B cell (primary cell): ENCODE measurements around the gene BIRC2. TPM values are rescaled to one million over a fixed set of nuclear protein-coding genes. Genes with fewer than 3 reads are reported as not detected.

Experiments
- ATAC-seq: fragments of 200-7000 bp; cut with Tn5 transposase; one replicate; pipeline ENCODE4 v1.10.0; 2021; ENCODE audit warnings: low read depth, mild to moderate bottlenecking, moderate number of reproducible peaks, moderate library complexity
- CTCF ChIA-PET: fragments of 350-600 bp; sonication (Branson Sonifier 250); formaldehyde crosslinking; loops from one replicate; lab custom pipeline; 2021; ENCODE audit warnings: antibody characterized with exemption, inconsistent platforms; lab: Charles Lee
- POLR2A ChIA-PET: fragments of 350-600 bp; sonication (Branson Sonifier 250); formaldehyde crosslinking; loops from one replicate; lab custom pipeline; 2021; ENCODE audit warnings: antibody characterized with exemption; lab: Charles Lee
- DNase-seq: peaks from one replicate; pipeline ENCODE4 v3.0.0; 2013
- H2AFZ ChIP-seq: 2 replicates; pipeline ENCODE4 v1.6.1; 2012; ENCODE audit warnings: mild to moderate bottlenecking, low read depth, low read length; ENCODE audit not compliant: insufficient read depth, poor library complexity, severe bottlenecking
- H3K27ac ChIP-seq, 2 donors: 1 replicate in 1 of 2; 2 replicates in 1 of 2; pipeline ENCODE4 v1.5.1; 2012 to 2013; ENCODE audit warnings: low read length in 2 of 2, mild to moderate bottlenecking in 2 of 2, moderate library complexity in 1 of 2
- H3K27me3 ChIP-seq, 4 experiments: fragments of 200-600 bp in 1 of 4; sonication (generic) in 1 of 4; replicated peaks in 1 of 4; 1 replicate in 2 of 4; 2 replicates in 2 of 4; pipeline versions ENCODE4 v1.6.1 to v1.7.0; 2013 to 2016; ENCODE audit warnings: low read length in 3 of 4, mild to moderate bottlenecking in 2 of 4, mixed read lengths in 1 of 4, moderate library complexity in 1 of 4; ENCODE audit not compliant: insufficient read depth in 4 of 4, control insufficient read depth in 3 of 4; ENCODE audit errors: control extremely low read depth in 1 of 4
- H3K36me3 ChIP-seq, 2 experiments: replicated peaks in 1 of 2; 1 replicate in 1 of 2; 2 replicates in 1 of 2; pipeline versions ENCODE4 v1.6.1 to v1.7.1; 2013; ENCODE audit warnings: low read length in 1 of 2; ENCODE audit not compliant: insufficient read depth in 2 of 2, control insufficient read depth in 1 of 2; ENCODE audit errors: control extremely low read depth in 1 of 2, extremely low read depth in 1 of 2
- H3K4me1 ChIP-seq, 2 donors: fragments of 200-600 bp in 1 of 2; sonication (generic) in 1 of 2; 1 replicate in 1 of 2; 2 replicates in 1 of 2; pipeline versions ENCODE4 v1.5.1 to v1.6.1; 2013 to 2017; ENCODE audit warnings: low read length in 2 of 2; ENCODE audit not compliant: control insufficient read depth in 2 of 2, insufficient read depth in 2 of 2
- H3K4me2 ChIP-seq: replicated peaks from 2 replicates; pipeline ENCODE3; 2012; ENCODE audit warnings: mild to moderate bottlenecking, low read depth, low read length; ENCODE audit not compliant: poor library complexity, severe bottlenecking
- H3K4me3 ChIP-seq, 5 experiments: fragments of 200-600 bp in 1 of 5; sonication (generic) in 1 of 5; 1 replicate in 3 of 5; 2 replicates in 2 of 5; pipeline versions ENCODE4 v1.5.1 to v1.7.0; 2011 to 2016; ENCODE audit warnings: low read length in 4 of 5, mild to moderate bottlenecking in 4 of 5, low read depth in 2 of 5, control low read depth in 1 of 5, moderate library complexity in 1 of 5; ENCODE audit not compliant: insufficient read depth in 1 of 5; ENCODE audit errors: control extremely low read depth in 1 of 5, extremely low read depth in 1 of 5
- H3K79me2 ChIP-seq: fragments of 200-600 bp; sonication (generic); one replicate; pipeline ENCODE4 v1.6.0; 2016; ENCODE audit warnings: low read length; ENCODE audit not compliant: control insufficient read depth, insufficient read depth
- H3K9ac ChIP-seq: fragments of 200-600 bp; sonication (generic); 2 replicates; pipeline ENCODE4 v1.6.1; 2017; ENCODE audit warnings: mild to moderate bottlenecking, low read length, moderate library complexity
- H3K9me3 ChIP-seq, 3 donors: one replicate each; pipeline versions ENCODE4 v1.6.1 to v1.7.1; 2013; ENCODE audit warnings: low read length in 2 of 3; ENCODE audit not compliant: control insufficient read depth in 2 of 3, insufficient read depth in 1 of 3; ENCODE audit errors: control extremely low read depth in 1 of 3
- H4K20me1 ChIP-seq: 2 replicates; pipeline ENCODE4 v1.6.0; 2012; ENCODE audit warnings: mild to moderate bottlenecking, low read length; ENCODE audit not compliant: insufficient read depth, control insufficient read depth, poor library complexity, severe bottlenecking
- H3K27ac Mint-ChIP-seq: one replicate; pipeline ENCODE4 v1.8.0; 2021; ENCODE audit warnings: mixed read lengths
- H3K27me3 Mint-ChIP-seq: one replicate; pipeline ENCODE4 v1.8.0; 2021; ENCODE audit warnings: mixed read lengths
- H3K4me1 Mint-ChIP-seq: one replicate; pipeline ENCODE4 v1.8.0; 2021; ENCODE audit warnings: mixed read lengths
- H3K4me3 Mint-ChIP-seq: one replicate; pipeline ENCODE4 v1.8.0; 2021; ENCODE audit warnings: mixed read lengths
- H3K9me3 Mint-ChIP-seq: one replicate; pipeline ENCODE4 v1.8.0; 2022; ENCODE audit warnings: mixed read lengths; ENCODE audit not compliant: insufficient read depth
- EZH2 ChIP-seq: IDR thresholded peaks from 2 replicates; pipeline ENCODE4 v1.6.1; 2012; ENCODE audit warnings: borderline replicate concordance, low read depth, mild to moderate bottlenecking, moderate library complexity, low read length; ENCODE audit not compliant: insufficient read depth, poor library complexity, severe bottlenecking
- WGBS: methylation state at CpG from one replicate; pipeline ENCODE4 v1.1.5; 2013; ENCODE audit warnings: missing lambda C conversion rate; ENCODE audit not compliant: insufficient coverage; 5-methylcytosine and 5-hydroxymethylcytosine counted together
- intact Hi-C: fragments of 100-400 bp; cut with micrococcal nuclease; formaldehyde crosslinking; loops from one replicate; pipeline ENCODE4 v1.10.0; 2022
- polyA plus RNA-seq: library from polyadenylated mRNA; depleted of rRNA; stranded (reverse); fragments of >200 nt; gene quantifications from 2 replicates; pipeline ENCODE4 v1.2.3, GENCODE V29; 2012
- total RNA-seq, 2 donors: library from RNA; stranded (reverse); fragments of 120-200 nt in 1 of 2; gene quantifications; 1 replicate in 1 of 2; 2 replicates in 1 of 2; pipeline versions ENCODE4 v1.2.3 to v1.2.4, GENCODE V29; 2013 to 2022
- TF ChIP-seq, protein P1 (sequence below): fragments of 200-600 bp; IDR thresholded peaks from one replicate; pipeline ENCODE4 v1.8.0; 2022; ENCODE audit warnings: antibody characterized with exemption, mild to moderate bottlenecking

BIRC2 gene
- total and polyA plus RNA-seq, 2 donors (not counting 1 experiment from before 2014, with no cell fraction given) = 20.1 to 51.0 TPM

DNA sequence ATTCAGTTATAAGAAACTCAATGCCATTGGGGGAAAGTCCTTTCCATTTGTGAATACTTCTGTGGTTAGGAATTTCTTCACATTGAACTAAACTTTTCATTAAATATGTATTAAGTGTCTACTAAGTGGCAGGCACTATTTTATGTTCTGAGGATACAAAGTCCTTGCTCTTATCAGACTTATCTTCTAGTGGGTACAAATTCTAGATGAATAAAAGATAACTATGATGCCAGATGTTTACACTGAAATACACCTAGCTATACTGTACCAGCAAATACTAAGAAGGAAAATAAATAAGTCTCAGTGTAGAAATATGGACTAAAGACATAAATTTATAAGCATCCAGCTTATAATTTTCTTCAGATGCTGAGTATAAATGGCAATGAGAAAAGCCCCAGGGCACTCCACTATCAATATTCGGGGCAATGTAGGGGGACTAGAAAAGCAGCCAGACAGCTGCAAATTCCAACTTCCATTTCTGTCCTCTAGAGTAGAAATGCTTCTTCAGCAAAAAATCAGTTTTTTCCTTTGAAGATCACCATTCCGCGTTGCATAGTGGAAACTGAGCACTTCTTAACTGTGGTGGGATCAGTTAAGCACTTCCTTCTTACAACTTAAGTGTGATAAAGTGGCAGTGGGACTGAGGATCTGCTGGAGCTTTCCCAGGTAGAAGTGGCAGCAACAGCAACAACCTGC is 41.5 kb upstream of the BIRC2 start:
- peak overlapping the region; percentile 57 for H2AFZ ChIP-seq
- H3K4me3 ChIP-seq = peak overlapping the region in 1 of 5 experiments; percentile 42
- ChIA-PET CTCF (interaction anchor here (1.1 to 17.9 kb wide), 8 partner anchors 10 to 37 kb away, joined by 3 to 588 read pairs (median 8); partner anchors contain the start of gene BIRC3), POLR2A (interaction anchor here (1.1 to 2.9 kb wide), 4 partner anchors 9 to 13 kb away, joined by 10 to 29 read pairs (median 16); no protein-coding TSS in a partner anchor)
- Mint-ChIP-seq H3K4me3 (peak overlapping the region; percentile 60), H3K27me3 (no peaks in the 10 kb centered on the region), H3K4me1 (peaks cover 69% of the 10 kb centered on the region), H3K9me3 (peaks cover 6% of the 10 kb centered on the region), H3K27ac (peak overlapping the region; percentile 93)
- H3K79me2 ChIP-seq = peaks cover 63% of the 10 kb centered on the region
- peak overlapping the region; percentile 71 for H3K4me2 ChIP-seq
- no peaks in the 10 kb centered on the region for H3K36me3 ChIP-seq
- TF ChIP-seq EZH2 = no peak
- TF ChIP-seq, protein P1, sequence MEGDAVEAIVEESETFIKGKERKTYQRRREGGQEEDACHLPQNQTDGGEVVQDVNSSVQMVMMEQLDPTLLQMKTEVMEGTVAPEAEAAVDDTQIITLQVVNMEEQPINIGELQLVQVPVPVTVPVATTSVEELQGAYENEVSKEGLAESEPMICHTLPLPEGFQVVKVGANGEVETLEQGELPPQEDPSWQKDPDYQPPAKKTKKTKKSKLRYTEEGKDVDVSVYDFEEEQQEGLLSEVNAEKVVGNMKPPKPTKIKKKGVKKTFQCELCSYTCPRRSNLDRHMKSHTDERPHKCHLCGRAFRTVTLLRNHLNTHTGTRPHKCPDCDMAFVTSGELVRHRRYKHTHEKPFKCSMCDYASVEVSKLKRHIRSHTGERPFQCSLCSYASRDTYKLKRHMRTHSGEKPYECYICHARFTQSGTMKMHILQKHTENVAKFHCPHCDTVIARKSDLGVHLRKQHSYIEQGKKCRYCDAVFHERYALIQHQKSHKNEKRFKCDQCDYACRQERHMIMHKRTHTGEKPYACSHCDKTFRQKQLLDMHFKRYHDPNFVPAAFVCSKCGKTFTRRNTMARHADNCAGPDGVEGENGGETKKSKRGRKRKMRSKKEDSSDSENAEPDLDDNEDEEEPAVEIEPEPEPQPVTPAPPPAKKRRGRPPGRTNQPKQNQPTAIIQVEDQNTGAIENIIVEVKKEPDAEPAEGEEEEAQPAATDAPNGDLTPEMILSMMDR = no peak
- 92% methylated on average over 2 of the region's 3 CpGs for WGBS
- H3K27ac ChIP-seq = peak overlapping the region; percentile 82 to 92
- no peaks in the 10 kb centered on the region for H4K20me1 ChIP-seq
- H3K4me1 ChIP-seq = peaks cover 75 to 80% of the 10 kb centered on the region in 2 donors
- intact Hi-C loops = loop anchor here (1.0 to 5.0 kb wide), 4 partner anchors 7 to 42 kb away; partner anchors contain the start of genes BIRC2 and BIRC3
- DNase-seq = no peak
- no peaks in the 10 kb centered on the region for H3K27me3 ChIP-seq
- H3K9me3 ChIP-seq = peaks cover 5 to 30% (median 15%) of the 10 kb centered on the region in 3 donors
- ATAC-seq = no peak
- H3K9ac ChIP-seq = peak overlapping the region; percentile 47
